HG03521 (cell line): Measurements from ENCODE around the gene DYNC1I1.

Source experiments
- ATAC-seq: cut with Tn5 transposase; IDR thresholded peaks from one replicate; pipeline ENCODE4 v1.9.1; 2021; ENCODE audit warnings: mild to moderate bottlenecking, moderate library complexity; ENCODE audit not compliant: unreplicated experiment

Gene DYNC1I1

DNA sequence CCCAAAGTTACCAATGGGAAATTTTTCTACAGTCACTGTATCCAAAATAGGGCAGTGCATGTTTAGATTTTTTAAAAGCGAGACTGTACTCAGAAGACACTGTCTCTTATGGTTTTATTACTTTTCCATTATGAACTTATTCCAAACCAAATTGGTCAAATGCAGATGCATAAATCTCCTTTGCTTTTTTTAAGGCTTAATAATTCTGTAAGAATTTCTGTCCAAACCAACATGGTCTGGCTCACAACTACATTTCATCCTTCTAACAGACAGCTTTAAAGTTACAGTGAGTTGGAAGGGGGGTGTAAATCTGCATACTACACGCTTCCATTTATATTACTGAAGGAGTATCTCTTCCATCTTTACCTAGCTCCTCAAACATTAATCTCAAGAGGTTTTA is 350.4 kb downstream of the DYNC1I1 start:
- ATAC-seq: no peak

DNA sequence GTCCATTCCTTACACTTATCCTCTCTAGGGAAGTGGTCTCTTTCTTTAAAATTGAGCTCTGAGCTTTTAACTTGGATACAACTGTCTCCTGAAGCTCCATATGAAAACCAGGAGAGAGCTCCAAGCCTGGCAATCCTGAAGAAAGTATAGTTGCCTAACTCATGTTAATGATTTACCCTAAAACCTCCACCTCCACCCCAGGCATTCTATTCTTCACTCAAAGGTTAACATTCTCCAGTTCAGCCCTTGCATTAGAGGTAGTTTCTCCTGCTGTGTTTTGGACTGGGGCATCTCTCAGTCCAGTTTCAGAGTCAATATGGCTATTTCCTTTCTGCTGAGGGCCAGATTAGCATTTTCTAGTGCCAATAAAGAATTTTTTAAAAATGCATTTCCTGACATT is 354.0 kb downstream of the DYNC1I1 start:
- no peak for ATAC-seq

- no peak for ATAC-seq
Measured at GRCh38 chr7:96127746-96128145, 355.4 kb downstream of the DYNC1I1 start.

DNA sequence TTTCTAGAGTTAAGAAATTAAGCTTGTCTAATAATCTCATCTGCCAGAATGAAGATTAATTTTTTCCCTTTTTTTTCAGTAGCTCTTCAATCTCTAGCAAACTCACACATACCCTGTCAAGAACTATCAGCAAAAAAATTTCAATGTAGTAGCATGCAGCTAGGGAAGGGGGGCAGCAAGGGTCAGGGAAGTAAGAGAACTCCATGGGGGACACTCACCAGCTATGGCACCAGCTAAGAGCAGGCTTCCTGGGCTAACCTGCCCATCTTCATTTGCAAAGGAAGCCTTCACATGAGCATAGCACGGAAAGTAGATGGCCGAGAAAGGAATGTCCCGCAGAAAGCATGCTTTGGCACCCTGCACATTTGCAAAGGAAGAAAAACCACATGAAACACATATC is 359.2 kb downstream of the DYNC1I1 start:
- ATAC-seq: no peak

DNA sequence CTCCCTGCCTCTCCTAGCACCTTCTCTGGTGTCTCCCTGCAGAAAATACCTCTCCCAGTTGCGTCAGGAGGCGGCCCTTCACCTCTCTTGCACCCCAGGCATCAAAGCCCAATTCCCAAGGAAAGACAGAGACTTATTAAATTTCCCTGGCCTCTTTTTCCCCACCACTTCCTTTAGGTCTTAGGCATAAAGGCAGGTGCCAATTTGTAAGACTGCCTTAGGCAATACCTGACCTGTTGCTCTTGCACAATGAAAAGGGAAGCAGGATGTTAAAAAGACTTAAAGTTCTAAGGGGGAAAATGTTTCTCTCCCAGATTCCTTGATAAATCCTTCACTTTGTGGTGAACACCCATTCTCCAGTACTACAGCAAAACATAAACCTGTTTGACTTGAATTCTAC is 362.9 kb downstream of the DYNC1I1 start:
- no peak for ATAC-seq

DNA sequence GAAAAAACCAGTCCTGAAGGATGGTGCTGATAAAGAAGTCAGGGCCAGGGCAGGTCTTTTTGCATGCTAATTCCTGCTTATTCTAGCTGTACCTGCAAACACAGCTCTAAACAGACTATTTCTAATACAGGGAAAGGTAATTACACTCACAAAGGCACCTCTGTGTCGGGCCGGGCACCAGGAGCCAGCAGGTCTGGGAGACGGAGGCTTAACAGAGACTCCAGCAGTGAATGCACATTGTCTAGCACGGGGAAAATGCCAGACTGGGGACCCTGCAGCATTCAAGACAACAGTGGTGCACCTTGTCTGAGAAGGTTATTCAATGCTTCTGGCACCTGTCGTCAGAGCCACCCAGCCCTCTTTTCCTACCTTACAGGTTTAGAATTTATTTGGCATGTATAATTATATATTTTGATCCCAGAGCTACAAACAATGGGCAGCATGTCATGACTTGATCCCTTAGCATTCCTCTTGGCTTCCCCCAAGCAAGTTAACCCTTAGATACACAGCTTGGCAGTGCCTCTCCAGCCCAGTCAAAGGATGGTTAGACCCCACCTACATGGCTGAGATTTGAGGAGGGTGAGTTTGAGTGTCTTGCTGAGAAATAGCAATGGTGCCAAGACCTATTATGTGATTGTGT is 364.4 kb downstream of the DYNC1I1 start:
- ATAC-seq: no peak

- no peak for ATAC-seq
Measured at GRCh38 chr7:96143495-96144259, 371.3 kb downstream of the DYNC1I1 start.

DNA sequence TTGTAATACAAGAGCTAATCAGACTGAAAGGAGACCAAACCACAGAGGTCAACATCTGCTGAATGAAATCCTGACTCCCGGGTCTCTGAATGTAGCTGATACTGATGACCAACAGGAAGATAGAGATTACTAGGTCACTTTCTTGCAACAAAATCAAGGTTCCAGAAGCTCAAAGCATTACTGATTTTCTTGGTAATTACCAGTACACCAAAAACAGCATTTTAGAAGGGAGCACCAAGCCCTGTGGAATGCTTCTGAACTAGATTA is 371.8 kb downstream of the DYNC1I1 start:
- no peak for ATAC-seq
